Upper lobe of left lung (tissue), 4 donors: Measurements from ENCODE around the gene CD8A.

Source experiments
- CTCF ChIP-seq, 6 experiments: fragments of 450-650 bp in 4 of 6; fragments of 200-600 bp in 2 of 6; sonication (generic) in 2 of 6; IDR thresholded peaks; one replicate each; pipeline ENCODE4 v1.5.1; 2016 to 2019; ENCODE audit warnings: antibody characterized with exemption in 6 of 6
- EP300 ChIP-seq, 4 donors: sonication (generic); formaldehyde crosslinking; IDR thresholded peaks; one replicate each; pipeline ENCODE4 v1.5.1; 2017; ENCODE audit warnings: antibody characterized with exemption in 4 of 4, control low read depth in 2 of 4
- POLR2A ChIP-seq, 4 donors: fragments of 450-650 bp; IDR thresholded peaks; one replicate each; pipeline ENCODE4 v1.5.1; 2016 to 2017; ENCODE audit warnings: antibody characterized with exemption in 4 of 4, mild to moderate bottlenecking in 2 of 4
- POLR2AphosphoS5 ChIP-seq, 2 donors: sonication (generic); formaldehyde crosslinking; IDR thresholded peaks; one replicate each; pipeline ENCODE4 v1.5.1; 2017; ENCODE audit warnings: antibody characterized with exemption in 2 of 2

GRCh38 chr2:86793752-86794151, 3.0 kb upstream of the CD8A start:
- TF ChIP-seq CTCF (IDR thresholded peaks at IDR 0.05) (no peak), POLR2A (IDR thresholded peaks at IDR 0.05) (no peak), EP300 (IDR thresholded peaks at IDR 0.05) (no peak), POLR2AphosphoS5 (IDR thresholded peaks at IDR 0.05) (no peak)
